Stimulated activated CD8-positive, alpha-beta memory T cell treated with anti-CD3 and anti-CD28 coated beads, Interleukin-7, amount 100 ng/mL, for 1 hour (primary cell): ENCODE results near the gene DNAH14.
"Not testable (repeated sequence)": the region's sequence is repeated elsewhere in the genome, so short reads cannot be mapped to it uniquely, and the experiment has no call there.

Experiments
- DNase-seq, 2 donors: peaks; one replicate each; pipeline ENCODE4 v3.0.0-alpha.2; 2020; ENCODE audit warnings: low read depth in 2 of 2

Gene DNAH14

DNA sequence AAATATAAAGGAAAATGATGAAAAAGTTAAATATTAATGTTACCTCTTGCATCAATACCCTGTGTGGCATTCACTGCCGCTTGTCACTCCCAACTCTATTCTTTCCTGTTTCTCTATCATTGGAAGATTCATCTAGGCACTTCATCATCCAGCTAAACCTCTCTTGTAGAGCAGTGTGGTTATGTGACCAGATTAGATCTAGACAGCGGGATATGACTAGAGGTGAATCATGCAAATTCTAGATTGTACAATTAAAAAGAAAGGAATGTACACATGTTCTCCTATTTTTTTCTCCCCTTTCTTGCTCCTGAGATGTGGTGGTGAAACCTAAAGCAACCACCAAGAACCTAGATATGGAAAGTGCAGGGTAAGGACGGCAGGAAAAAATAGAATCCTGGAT lies 324.3 kb downstream of the DNAH14 start:
- DNase-seq: no peak

DNA sequence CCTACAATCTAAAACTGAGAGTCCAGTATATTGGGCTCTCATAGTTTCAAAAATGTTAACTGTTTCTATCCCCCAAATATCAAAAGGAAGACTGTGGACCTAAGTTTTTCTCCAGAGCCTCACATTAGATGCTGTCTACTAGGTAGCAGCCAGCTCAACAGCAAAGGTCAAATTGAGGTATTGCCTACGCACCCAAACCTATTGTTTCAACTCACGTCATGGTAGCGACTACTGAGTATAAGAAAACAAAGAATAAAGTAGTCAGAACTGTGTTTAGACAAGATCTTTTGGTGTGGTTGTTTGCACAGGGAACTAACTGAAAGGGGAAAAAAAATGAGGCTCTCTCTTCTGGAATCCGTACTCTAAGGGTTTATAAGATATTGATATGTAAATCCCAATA lies 325.2 kb downstream of the DNAH14 start:
- no peak for DNase-seq

DNA sequence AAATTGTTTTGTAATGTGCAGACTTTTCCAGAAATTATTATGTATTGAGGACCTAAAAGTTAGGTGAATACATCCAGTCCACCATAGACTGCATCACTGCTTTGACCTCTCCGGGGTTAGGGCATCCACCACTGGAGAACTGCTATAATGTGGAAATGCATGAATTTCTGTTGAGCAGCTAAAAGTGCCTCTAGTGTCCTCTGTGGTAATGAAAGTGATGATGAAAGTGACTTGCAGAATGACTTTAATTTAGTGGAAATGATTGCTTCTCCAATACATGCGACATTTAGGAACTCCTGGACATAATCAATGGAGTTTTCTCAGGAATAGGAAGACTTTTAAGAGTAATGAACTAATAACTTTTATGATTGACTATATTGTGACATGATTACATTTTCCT lies 327.6 kb downstream of the DNAH14 start:
- DNase-seq: no peak

DNA sequence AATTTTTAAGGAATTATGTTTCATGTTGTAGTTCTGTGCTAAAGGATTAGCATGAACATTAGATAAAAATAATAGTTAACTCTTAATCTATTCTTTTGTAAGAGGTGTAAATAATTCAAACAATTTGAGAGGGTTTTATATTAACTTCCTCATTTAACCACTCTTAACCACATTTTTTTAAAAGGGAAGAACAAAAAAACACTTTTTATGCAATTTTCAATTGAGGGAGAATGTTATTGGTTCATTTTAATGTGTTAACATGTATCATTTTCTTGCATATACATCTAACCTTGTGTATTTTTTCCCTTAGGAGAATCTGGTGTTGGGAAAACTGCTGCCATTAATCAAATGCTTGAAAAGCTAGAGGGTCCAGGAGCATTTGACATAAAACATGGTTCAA lies 329.3 kb downstream of the DNAH14 start:
- no peak for DNase-seq

DNA sequence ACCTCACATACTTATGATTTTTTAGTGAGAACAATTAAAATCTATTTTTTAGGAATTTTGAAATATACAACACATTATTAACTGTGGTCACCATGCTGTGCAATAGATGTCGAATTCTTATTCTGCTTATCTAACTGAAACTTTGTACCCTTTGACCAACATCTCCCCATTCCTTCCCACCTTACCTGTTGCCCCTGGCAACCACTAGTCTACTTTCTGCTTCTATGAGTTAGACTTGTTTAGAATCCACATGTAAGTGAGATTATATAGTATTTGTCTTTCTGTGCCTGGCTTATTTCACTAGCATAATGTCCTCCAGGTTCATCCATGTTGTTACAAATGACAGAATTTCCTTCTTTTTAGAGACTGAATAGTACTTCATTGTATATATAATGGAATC lies 330.1 kb downstream of the DNAH14 start:
- no peak for DNase-seq

DNA sequence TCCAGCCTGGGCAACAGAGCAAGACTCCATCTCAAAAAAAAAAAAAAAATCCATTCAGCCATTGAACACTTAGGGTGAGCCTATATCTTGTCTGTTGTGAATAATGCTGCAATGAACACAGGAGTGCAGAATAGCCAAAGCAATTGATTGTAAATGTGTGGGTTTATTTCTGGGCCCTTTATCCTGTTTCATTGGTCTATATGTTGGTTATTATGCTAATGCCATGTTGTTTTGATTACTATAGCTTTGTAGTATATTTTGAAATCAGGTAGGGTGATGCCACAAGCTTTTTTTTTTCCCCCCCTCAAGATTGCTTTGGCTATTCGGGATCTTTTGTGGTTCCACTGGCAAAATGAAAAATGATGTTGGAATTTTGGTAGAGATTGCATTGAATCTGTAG lies 330.8 kb downstream of the DNAH14 start:
- DNase-seq: no peak

DNA sequence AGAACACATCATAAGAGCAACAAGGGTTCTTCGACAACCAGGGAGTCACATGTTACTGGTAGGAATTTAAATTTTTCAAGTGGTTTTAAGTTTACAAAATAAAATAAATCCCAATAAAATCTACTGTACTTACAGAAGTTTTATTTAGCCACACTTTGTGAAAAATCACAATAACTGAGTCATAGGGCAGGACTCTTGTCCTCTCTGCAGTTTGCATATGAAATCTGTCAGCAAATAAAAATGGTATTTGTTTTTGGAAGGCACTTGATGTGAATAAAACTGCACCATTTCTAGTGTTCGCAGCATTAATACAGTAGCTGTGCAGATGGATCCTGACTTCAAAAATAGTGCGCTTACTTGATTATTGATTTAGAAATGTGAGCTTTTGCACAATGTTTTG lies 348.0 kb downstream of the DNAH14 start:
- DNase-seq: no peak

DNA sequence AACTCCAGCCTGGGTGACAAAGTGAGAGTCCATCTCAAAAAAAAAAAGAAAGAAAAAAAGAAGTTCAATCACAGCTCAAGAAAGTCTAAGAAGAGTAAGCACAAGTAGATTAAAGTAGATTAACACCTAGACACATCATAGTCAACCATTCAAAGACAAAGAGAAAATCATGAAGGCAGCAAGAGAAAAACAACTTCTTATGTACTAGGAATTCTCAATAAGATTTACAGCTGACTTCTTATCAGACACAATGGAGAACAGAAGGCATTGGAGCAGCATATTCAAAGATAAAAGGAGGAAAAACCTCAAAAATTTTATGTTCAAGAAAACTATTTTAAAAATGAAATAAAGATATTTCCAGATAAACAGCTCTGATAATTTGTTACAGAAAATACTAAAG lies 351.1 kb downstream of the DNAH14 start:
- no peak for DNase-seq

DNA sequence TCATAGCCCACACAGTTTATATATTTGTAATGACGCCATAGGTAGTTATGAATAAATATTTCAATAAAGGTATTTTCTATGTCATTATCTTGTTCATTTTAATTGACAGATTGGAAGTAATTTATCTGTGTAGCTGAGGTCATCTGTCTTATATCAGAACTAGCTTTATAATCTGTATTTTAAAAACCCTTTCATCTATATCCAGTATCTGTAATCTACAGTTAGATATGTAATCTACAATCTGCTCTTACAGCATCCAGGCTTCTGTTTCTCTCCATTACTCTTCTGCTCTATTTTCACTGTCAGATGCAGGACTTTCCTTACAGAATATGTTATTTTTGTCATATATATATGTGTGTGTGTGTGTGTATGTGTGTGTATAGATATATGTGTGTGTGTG lies 360.8 kb downstream of the DNAH14 start:
- no peak for DNase-seq

DNA sequence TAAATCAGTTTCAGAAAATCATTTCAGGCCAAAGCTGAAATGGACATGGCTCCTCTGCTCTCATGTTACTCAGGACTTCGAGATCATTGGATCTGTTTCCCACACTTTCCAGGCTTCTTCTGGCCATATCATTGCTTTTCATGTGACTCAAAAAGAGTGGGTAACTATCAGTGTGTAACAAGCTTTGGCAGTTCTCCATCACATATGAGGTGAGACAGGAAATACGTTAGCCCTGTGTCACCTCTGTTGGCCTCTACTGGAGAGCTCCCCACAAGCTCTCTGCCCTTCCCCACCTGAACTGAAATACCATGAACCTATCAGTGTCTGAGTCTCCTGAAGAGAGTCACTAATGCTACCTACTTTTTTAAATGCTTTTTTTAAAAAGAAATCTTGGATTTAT lies 370.1 kb downstream of the DNAH14 start:
- DNase-seq: no peak

DNA sequence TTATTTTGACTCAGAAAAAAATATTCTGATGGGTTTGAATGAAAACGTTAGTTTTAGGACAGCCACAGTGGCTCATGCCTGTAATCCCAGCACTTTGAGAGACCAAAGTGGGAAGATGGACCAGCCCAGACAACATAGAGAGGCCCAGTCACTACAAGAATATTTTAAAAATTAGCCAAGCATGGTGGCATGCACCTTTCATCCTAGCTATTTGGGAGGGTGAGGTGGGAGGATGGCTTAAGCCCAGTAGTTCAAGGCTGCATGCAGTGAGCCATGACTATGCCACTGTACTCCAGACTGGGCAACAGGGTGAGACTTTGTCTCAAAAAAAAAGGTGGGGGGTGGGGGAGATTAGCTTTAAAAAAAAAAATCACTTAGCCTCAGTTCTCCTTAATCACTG lies 370.9 kb downstream of the DNAH14 start:
- DNase-seq: no peak

DNA sequence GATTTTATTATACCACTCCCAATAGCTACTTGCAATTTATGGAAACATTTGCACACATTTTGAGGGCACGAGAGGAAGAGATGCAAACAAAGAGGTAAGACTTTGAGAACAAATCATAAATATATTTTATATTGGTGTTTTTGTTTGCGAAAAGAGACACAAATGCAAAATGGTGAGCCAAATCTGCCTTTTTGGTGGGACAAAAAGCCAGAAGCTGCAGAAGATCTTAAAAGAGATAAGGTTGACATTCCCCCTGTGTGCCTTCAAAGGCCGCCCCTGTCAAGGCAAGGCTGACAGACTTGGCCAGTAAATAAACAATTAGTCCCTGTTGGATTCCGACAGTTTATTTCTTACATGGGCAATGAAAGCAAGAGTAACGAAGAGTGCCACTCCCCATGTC lies 375.5 kb downstream of the DNAH14 start:
- no peak for DNase-seq

DNA sequence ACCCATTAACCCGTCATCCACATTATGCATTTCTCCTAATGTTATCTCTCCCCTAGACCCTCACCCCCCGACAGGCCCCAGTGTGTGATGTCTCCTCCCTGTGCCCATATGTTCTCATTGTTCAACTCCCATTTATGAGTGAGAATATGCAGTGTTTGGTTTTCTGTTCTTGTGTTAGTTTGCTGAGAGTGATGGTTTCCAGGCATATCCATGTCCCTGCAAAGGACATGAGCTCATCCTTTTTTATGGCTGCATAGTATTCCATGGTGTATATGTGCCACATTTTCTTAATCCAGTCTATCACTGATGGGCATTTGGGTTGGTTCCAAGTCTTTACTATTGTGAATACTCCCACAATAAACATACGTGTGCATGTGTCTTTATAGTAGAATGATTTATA lies 381.1 kb downstream of the DNAH14 start:
- not testable (repeated sequence) for DNase-seq

DNA sequence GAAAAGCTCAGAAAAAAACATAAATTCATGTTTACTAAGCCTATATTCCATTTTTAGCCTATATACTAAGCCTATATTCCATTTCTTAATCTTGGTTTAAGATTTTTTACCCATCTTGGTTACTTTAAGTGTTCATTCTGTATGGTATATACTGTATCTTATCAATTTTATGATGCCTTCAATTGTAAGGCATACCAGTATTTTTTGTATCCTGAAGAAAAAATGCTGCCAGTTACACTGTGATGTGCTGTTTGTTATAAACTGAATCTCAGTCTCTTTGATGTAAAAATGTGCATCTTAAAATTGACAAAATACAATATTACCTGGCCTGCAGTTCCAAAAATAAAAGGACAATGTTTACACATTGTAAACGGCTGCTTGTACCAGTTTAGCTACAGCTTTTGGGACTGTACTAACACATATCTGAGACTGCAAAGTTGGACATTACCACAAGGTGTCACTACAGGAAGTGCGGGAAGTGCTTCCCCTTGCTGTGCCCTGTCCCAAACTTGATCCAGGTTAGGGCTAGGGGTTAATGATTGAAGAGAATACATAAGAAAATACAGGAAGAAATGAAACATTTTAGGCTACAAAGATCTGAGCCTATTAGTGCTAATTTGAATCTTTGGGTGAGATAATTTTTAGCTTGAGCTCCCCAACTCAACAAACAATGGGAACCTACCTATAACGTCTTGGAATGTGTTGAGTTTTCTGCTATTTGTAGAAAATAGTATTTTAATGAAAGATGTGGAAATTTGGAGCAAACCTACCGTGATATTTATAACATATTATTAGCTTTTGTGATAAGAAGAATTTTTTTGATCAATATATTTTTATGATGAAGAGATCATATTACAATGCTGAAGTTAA lies 389.5 kb downstream of the DNAH14 start:
- DNase-seq: no peak

DNA sequence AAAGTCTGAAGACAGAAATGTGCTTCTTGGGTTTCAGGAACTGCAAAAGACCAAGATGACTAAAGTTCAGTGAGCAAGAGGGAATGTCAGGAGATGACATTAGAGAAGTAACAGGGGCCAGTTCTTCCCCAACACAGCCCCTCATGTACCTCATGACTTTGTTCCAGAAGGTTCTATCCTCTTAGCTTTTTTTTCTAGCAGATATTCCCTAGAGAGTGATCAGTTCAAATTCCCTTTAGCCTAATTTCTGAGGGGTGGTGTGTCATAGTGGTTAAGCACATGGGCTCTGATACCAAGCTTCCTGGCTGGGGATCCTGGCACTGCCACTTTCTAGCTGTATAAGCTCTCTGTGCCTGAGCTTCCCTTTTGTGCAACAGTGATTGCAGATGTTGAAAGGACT lies 390.4 kb downstream of the DNAH14 start:
- no peak for DNase-seq

DNA sequence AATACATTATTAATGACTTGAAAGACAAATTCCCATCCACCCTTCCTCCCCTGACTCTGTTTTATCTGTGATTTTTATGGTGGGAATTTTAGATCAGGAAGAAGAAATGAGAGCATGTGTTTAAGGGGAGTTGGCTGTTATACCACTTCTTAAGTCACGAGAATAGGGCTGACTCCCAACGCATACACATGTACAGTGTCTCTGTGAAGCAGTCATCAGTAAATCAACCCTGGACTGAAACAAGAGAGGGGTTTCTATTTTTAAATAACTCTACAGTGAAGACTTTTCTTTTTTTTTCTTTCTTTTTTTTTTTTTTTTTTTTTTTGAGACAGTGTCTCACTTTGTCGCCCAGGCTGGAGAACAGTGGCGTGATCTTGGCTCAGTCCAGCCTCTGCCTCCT lies 392.3 kb downstream of the DNAH14 start:
- no peak for DNase-seq

DNA sequence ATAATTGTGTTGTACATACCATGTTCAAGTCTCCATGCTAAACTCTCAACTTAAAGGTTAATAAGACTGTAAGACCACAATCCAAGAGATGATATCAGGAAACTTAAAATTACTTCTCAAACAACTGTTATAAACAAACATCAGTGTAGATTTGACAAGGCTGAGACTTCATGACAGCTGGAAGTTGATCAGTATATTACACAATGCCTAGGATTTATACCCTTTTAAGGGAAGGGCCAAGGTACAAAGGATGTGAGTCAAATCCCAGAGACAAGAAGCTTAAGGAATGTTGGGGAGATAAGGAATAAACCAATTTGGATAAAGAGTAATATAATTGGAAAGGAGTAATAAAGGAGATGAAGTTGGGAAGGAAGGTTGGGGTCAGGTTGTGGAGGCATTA lies 399.6 kb downstream of the DNAH14 start:
- no peak for DNase-seq

DNA sequence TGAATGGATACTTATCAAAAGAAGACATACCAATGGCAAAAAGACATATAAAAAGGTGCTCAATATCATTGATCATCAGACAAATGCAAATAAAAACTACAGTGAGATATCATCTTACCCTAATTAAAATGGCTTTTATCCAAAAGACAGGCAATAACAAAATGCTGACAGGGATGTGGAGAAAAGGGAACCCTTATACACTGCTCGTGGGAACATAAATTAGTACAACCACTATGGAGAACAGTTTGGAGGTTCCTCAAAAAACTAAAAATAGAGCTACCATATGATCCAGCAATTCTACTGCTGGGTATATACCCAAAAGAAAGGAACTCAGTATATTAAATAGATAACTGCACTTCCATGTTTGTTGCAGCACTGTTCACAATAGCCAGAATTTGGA lies 400.5 kb downstream of the DNAH14 start:
- DNase-seq: not testable (repeated sequence)

DNA sequence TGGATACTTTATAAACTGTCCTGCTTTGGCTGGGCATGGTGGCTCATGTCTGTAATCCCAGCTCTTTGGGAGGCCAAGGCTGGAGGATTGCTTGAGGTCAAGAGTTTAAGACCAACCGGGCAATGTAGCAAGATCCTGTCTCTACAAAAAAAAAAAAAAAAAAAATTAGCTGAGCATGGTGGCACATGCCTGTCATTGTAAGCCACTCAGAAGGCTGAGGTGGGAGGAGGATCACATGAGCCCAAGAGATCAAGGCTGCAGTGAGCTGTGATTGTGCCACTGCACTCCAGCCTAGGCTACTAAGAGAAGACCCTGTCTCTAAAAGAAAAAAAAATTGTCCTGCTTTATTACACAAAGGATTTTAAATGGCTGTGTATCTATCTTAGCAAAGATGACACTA lies 403.2 kb downstream of the DNAH14 start:
- DNase-seq: no peak

DNA sequence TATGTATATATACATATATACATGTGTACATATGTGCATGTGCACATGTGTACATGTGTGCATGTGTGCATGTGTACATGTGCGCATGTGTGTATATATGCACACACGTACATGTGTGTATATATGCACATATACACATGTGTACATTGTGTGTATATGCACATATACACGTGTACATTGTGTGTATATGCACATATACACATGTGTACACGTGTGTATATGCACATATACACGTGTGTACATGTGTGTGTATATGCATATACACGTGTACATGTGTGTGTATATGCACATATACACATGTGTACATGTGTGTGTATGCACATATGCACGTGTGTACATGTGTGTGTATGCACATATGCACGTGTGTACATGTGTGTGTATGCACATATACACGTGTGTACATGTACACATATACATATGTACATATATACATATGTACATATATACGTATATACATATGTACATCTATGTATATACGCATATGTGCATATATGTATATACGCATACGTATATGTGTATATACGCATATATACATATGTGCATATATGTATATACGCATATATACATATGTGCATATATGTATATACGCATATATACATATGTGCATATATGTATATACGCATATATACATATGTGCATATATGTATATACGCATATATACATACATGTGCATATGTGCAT lies 405.8 kb downstream of the DNAH14 start:
- not testable (repeated sequence) for DNase-seq

DNA sequence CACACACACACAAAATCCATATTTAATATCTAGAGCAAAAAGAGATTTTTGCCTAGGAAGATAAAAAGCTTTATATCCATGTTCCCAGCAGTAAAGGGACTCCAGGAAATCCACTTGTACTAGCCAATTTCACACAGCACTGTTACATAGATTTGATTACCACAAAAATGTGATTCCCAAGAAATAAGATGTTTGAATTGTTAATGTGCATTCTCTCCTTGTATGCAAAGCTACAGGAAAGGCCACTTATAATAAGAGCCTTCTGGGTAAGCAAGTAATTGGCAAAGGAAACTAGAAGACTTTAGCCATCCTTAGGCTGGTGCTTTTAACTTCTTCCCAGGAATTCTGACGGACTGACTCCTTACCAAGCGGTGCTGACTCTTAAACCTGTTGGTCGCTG lies 409.1 kb downstream of the DNAH14 start:
- no peak for DNase-seq

DNA sequence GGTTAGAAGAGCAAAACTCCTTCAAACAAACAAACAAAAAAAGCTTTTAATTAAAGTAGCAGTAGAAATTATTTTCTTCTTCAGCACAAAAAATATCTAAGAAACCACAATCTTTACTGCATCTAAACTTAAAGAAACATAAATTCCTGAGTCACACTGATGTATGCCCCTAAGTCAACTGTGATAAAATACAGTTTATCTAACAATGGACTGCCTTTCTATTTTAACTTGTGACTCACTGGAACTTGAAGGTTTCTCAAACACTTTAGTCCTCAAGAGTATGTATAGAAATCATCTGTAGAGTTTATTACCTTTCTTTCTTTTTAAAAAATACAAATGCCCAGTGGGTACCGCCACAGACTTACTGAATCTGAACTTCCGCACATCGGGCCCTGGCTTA lies 412.2 kb downstream of the DNAH14 start:
- DNase-seq: no peak

DNA sequence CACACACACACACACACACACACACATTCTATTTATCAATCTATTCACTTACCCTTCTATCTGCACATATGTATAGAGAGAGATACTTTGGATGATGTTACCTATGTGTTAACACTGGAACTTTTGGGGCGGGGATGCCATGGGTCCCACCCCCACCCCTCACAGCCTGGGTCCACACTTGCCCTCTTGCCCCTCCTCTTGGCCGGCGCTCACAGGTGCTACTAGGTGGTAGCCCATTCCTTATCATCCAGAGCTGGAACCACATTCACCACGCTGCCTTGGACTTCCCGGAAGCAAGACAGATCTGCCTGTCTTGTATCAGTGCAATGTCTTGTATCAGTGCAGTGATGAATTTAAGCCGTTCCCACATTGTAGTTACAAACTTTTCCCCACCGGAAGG lies 413.2 kb downstream of the DNAH14 start:
- no peak for DNase-seq

DNA sequence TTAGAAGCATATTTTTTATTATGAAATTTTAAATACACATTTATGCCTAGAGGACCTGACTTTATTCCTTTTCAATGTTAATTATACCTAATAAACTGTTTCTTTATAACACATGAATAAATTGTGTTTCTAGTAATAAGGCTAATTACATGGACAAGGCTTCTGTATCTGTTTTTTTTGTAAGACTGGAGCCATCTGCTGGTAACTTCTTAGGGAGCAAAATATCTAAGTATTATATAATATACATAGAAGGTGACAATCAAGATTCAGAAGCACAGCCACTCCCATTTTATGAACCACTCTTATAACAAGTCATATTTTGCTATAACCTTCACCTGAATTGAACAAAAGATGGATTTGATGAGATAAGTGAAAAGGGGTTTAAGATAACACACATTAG lies 414.1 kb downstream of the DNAH14 start:
- DNase-seq: no peak
